H1 (cell line): ENCODE data around the gene GSTCD. TPM values are rescaled to one million over a fixed set of nuclear protein-coding genes. Genes with fewer than 3 reads are reported as not detected.

Experiments
- POU5F1 ChIP-seq: IDR thresholded peaks from 2 replicates; pipeline ENCODE4 v1.6.1; 2011; ENCODE audit warnings: low read depth, mild to moderate bottlenecking, low read length, moderate library complexity
- polyA plus RNA-seq, 7 experiments: library from polyadenylated mRNA; depleted of rRNA in 3 of 7; stranded (reverse) in 5 of 7; unstranded in 2 of 7; fragments of >200 nt in 5 of 7; fragments of 200-250 nt in 2 of 7; gene quantifications; 1 replicate in 5 of 7; 2 replicates in 1 of 7; 4 replicates in 1 of 7; pipeline versions ENCODE4 v1.2.1 to v1.2.3, GENCODE V29; 2011 to 2013; ENCODE audit warnings: missing spikeins in 2 of 7, mixed read lengths in 2 of 7
- total RNA-seq: library from RNA; stranded (reverse); fragmentation: NEBNext Ultra II Directional; extraction: Animal tissue kit (Norgen Biotek cat#: 25700); gene quantifications from 2 replicates; pipeline ENCODE4 v1.2.1, GENCODE V29; 2021

Gene GSTCD
- total and polyA plus RNA-seq, 2 of the 8 experiments (the other 6 are each of a cell fraction or from before 2014, with no cell fraction given), result 8.5 to 24.6 TPM

GRCh38 chr4:105887508-105887907, 178.9 kb downstream of the GSTCD start (continued):
- TF ChIP-seq POU5F1, result no peak
